Measurements from ENCODE around the gene THSD7A.

THSD7A gene

DNA sequence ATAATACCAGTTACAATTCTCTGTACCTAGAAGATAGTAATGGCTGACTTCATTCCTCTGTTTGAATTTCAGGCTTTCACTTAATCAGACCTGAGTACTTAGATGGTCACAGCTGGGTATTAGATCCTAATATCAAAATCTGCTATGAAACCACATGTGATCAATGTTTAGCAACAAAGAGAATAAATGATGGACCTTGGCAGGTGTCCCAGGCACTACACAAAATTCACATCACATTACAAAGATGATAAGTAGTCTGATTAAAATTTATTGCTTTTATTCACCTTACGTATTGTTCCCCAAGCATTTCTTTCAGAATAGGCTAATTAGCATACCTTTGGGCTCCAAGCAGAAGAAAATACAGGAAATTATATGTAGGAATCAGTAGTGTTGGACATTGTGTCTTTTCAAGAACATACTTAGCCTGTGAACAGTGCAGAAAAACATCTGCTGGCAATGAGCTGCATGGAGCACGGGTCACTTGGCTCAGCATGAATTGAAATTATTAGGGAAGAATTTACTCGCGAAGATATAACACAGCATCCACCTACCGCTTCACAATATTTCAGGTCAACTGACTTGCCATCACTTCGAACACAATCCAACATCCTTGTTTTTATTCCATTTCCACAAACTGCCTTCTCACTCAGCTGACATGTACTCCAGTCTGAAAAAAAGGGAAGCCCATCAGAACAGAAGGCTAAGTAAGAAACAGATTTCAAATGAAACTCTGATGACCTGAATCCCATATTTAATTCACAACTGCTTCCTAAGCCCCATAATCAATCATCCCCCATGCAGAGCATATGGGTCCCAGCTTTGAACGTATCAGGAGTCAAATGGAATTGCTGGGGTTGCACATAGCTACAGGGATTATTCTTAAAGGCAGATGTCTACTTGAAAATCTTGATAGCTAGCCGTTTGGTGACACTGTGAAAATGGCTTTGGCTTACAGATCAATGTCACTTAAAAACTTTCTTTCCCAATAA is 421.0 kb downstream of the THSD7A start:
- TF ChIP-seq, protein P1, sequence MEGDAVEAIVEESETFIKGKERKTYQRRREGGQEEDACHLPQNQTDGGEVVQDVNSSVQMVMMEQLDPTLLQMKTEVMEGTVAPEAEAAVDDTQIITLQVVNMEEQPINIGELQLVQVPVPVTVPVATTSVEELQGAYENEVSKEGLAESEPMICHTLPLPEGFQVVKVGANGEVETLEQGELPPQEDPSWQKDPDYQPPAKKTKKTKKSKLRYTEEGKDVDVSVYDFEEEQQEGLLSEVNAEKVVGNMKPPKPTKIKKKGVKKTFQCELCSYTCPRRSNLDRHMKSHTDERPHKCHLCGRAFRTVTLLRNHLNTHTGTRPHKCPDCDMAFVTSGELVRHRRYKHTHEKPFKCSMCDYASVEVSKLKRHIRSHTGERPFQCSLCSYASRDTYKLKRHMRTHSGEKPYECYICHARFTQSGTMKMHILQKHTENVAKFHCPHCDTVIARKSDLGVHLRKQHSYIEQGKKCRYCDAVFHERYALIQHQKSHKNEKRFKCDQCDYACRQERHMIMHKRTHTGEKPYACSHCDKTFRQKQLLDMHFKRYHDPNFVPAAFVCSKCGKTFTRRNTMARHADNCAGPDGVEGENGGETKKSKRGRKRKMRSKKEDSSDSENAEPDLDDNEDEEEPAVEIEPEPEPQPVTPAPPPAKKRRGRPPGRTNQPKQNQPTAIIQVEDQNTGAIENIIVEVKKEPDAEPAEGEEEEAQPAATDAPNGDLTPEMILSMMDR (conservative IDR thresholded peaks at IDR 0.05; ENCODE audit: control insufficient read depth, insufficient read depth, low read depth, low read length): no peak
- DNase-seq (ENCODE audit: low read depth): no peak
- H3K4me3 ChIP-seq (ENCODE audit: control insufficient read depth, low read depth, low read length): no peak overlapping the region

DNA sequence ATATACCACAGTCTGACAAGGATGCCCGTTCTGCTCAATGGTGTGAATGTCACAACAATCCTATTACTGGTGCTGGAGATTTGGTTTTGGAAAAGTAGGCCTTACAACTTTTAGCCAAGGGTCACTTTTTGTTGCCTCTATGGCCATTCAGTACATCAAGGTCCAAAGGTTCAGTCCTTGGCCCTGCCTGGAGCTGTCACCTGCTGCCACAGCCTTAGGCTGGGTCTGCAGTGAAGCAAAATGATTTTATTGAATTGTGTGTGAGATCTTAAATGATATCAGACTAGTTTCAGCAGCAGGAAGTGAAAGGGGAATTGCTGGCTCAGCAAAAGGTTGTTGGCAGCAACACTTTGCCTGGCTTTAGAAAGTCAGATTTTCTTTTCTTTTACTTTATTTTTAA is 427.6 kb downstream of the THSD7A start:
- no peak for DNase-seq (ENCODE audit: low read depth)
- no peak overlapping the region for H3K4me3 ChIP-seq (ENCODE audit: control insufficient read depth, low read depth, low read length)
- TF ChIP-seq, protein P1 (conservative IDR thresholded peaks at IDR 0.05; ENCODE audit: control insufficient read depth, insufficient read depth, low read depth, low read length): no peak

DNA sequence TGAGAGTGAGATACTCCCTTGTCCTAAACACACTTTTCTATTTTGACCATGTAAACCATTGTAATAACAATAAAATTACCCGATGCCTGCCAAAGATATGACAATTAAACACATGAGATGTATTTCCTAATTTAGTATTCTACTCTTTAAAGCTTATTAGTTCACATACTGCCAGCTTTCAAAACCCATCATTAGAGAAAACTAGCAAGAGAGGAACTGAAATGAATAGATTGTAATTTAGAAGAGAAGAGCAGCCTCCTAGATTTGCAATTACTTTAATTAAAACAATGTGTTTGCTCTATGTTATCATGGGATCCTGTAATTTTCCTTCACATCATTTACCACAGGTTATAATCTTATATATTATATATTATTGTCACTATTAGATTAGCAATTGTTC is 428.2 kb downstream of the THSD7A start:
- no peak for DNase-seq (ENCODE audit: low read depth)
- no peak overlapping the region for H3K4me3 ChIP-seq (ENCODE audit: control insufficient read depth, low read depth, low read length)
- TF ChIP-seq, protein P1 (conservative IDR thresholded peaks at IDR 0.05; ENCODE audit: control insufficient read depth, insufficient read depth, low read depth, low read length): no peak

DNA sequence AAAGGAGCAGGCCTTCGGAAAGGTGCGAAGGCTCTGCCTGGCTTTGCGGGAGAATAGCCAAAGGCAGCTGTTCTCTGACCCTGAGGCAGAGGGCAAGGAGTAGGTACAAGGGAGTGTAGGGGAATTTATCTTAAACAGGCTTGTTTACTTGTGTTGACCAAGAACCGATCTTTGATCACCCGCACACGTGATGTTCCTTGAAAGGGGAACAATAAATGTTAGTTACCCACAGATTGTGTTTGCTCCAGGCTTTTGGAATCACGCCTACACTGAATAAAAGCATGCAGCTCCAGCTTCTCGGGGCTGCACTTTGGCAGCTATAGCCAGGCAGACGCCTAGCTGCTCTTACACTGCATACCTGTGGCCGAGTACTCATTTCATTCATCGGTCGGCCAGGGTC is 437.6 kb downstream of the THSD7A start:
- no peak overlapping the region for H3K4me3 ChIP-seq (ENCODE audit: control insufficient read depth, low read depth, low read length)
- TF ChIP-seq, protein P1 (conservative IDR thresholded peaks at IDR 0.05; ENCODE audit: control insufficient read depth, insufficient read depth, low read depth, low read length): no peak
- DNase-seq (ENCODE audit: low read depth): no peak

DNA sequence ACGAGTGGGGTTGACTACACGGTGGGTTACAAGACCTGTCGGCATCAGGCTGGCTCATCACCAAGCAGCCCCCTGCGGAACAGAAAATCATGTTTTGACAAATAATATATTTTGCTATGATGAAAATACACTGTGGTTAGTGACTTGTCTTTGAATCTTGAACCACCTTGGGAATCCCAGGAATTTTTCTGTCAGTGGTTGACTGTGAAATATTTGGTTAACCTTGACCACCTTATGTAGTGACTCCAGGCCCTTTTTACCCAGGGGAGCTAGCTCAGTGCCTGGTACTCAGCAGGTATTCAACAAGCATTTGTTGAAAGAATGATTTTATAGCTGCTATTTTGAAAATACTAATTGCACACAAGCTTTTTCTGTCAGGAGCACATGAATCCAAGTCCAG is 452.4 kb downstream of the THSD7A start:
- no peak for DNase-seq (ENCODE audit: low read depth)
- H3K4me3 ChIP-seq (ENCODE audit: control insufficient read depth, low read depth, low read length): no peak overlapping the region
- TF ChIP-seq, protein P1 (conservative IDR thresholded peaks at IDR 0.05; ENCODE audit: control insufficient read depth, insufficient read depth, low read depth, low read length): no peak

DNA sequence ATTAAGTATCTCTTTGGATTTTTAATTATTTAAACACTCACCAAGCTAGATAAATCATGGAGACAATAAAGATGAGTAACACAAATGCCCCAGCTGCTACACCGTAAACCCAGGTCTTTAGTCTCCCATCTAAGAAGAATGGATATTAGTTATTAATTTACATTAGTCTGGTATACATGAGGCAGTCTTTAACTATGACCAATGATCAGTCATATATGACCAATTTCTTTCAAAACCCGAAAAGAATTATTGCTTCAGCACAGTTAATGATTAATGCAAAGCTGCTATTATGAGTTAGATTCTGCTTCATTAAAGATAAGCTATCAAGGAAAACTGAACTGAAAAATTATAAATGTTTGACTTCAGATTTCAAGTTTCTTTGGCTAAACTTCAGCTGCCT is 455.5 kb downstream of the THSD7A start:
- no peak for DNase-seq (ENCODE audit: low read depth)
- no peak overlapping the region for H3K4me3 ChIP-seq (ENCODE audit: control insufficient read depth, low read depth, low read length)
- TF ChIP-seq, protein P1 (conservative IDR thresholded peaks at IDR 0.05; ENCODE audit: control insufficient read depth, insufficient read depth, low read depth, low read length): no peak

Measured in fibroblast of mammary gland (primary cell).